GM18861 (cell line): ENCODE measurements around the gene MTA1.

Source experiments
- ATAC-seq: cut with Tn5 transposase; IDR thresholded peaks from one replicate; pipeline ENCODE4 v1.9.1; 2021; ENCODE audit not compliant: unreplicated experiment

The MTA1 gene

GRCh38 chr14:105421723-105422615 is 2.3 kb downstream of the MTA1 start:
- ATAC-seq = no peak

GRCh38 chr14:105422695-105423487 is 3.3 kb downstream of the MTA1 start:
- ATAC-seq = no peak

- ATAC-seq = no peak
Observed at GRCh38 chr14:105423488-105424195, 4.0 kb downstream of the MTA1 start.

- no peak for ATAC-seq
Observed at GRCh38 chr14:105424861-105425260, 5.2 kb downstream of the MTA1 start.

GRCh38 chr14:105425823-105426247 is 6.2 kb downstream of the MTA1 start:
- ATAC-seq = no peak

- ATAC-seq = no peak
Observed at GRCh38 chr14:105426416-105427130, 6.9 kb downstream of the MTA1 start.

GRCh38 chr14:105427412-105427811 is 7.8 kb downstream of the MTA1 start:
- no peak for ATAC-seq

GRCh38 chr14:105427936-105428485 is 8.4 kb downstream of the MTA1 start:
- ATAC-seq = no peak

- no peak for ATAC-seq
Observed at GRCh38 chr14:105430042-105430441, 10.4 kb downstream of the MTA1 start.

- ATAC-seq = no peak
Observed at GRCh38 chr14:105430565-105430964, 10.9 kb downstream of the MTA1 start.

- ATAC-seq = no peak
Observed at GRCh38 chr14:105431256-105431655, 11.6 kb downstream of the MTA1 start.

- ATAC-seq = no peak
Observed at GRCh38 chr14:105432657-105433056, 13.0 kb downstream of the MTA1 start.

- no peak for ATAC-seq
Observed at GRCh38 chr14:105433161-105433605, 13.6 kb downstream of the MTA1 start.

GRCh38 chr14:105436402-105436801 is 16.8 kb downstream of the MTA1 start:
- ATAC-seq = no peak

- no peak for ATAC-seq
Observed at GRCh38 chr14:105436891-105437722, 17.5 kb downstream of the MTA1 start.

- ATAC-seq = no peak
Observed at GRCh38 chr14:105437723-105438500, 18.3 kb downstream of the MTA1 start.

GRCh38 chr14:105439179-105439578 is 19.6 kb downstream of the MTA1 start:
- ATAC-seq = no peak

GRCh38 chr14:105439710-105440553 is 20.3 kb downstream of the MTA1 start:
- no peak for ATAC-seq
